ENCODE measurements around the gene ADARB1.
A peak's percentile ranks its signal among the peaks of the same experiment; 100 is the strongest.

ADARB1 gene

DNA sequence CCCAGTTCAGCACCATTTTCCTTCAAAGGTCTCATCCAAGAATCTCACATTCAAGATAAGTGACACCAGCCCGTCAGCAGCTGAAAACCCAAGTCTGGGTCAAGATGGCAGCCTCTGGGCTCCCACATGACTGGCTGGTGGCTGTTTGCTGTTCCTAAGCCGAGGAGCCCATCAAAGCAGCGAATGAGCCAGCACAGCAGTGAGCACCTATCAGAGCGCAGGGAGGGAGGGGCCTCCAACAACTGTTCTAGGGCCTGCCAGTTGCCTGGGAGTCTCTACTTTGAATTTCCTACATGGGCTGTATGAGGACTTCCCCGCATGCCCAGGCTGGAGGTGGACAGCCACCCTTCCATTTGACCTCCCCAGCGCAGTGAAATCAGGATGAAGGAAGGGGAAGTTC, 102.7 kb downstream of the ADARB1 start:
- DNase-seq, result no peak

- no peak for DNase-seq
Observed at GRCh38 chr21:45178070-45178608, 103.8 kb downstream of the ADARB1 start.

- DNase-seq, result no peak
Observed at GRCh38 chr21:45178971-45179370, 104.6 kb downstream of the ADARB1 start.

GRCh38 chr21:45179568-45180245, 105.3 kb downstream of the ADARB1 start:
- no peak for DNase-seq

GRCh38 chr21:45180246-45180599, 105.8 kb downstream of the ADARB1 start:
- no peak for DNase-seq

DNA sequence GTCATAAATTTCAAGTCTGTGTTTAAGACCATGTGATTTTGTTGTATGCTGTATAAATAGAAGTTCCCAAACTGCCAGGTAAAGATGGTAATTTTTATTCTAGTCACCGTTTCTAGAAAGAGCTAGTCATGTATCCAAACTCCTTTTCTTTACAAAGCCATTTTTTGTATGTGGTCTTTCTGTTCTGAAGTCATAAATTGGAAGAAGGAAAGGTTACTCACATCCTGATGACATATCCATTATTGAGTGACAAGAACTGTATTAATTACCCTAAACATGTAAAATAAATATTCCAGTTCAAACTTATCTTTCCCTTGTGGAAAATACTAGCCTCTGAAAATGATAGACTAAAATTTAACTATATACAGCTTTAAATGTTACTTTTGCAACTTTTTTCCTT, 108.6 kb downstream of the ADARB1 start:
- DNase-seq, result no peak

DNA sequence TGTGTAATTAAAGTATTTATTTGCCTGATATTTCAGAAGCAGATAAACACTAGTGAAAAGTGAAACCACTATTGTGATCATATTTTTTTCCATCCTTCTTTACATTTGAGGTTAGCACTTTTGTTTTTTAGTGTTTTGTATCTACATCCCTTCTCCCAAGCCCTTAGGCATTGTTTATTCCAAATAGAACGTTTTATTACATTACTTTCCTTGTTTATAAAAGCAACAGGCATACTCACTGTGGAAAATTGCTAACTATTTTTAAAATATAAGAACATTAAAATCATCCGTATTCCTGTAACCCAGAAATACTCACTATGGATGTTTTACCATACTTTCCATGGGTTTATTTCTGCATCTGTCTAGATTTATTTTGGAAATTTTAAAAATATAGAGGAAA, 109.5 kb downstream of the ADARB1 start:
- DNase-seq, result no peak

- DNase-seq, result no peak
Observed at GRCh38 chr21:45184869-45185268, 110.5 kb downstream of the ADARB1 start.

- no peak for DNase-seq
Observed at GRCh38 chr21:45186709-45187108, 112.3 kb downstream of the ADARB1 start.

DNA sequence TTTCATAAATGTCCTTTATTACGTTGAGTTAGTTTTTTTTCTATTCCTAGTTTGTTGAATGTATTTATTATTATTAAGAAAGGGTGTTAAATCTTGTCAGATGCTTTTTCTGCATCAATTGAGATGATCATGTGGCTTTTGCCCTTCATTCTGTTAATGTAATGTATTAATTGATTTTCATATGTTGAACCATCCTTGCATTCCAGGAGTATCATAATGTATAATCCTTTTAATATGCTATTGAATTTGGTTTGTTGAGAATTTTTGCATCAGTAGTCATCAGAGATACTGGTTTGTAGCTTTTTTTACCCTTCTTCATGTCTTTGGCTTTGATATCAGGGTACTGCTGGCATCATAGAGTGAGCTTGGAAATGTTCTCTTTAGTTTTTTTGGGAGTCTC, 113.3 kb downstream of the ADARB1 start:
- DNase-seq, result no peak

DNA sequence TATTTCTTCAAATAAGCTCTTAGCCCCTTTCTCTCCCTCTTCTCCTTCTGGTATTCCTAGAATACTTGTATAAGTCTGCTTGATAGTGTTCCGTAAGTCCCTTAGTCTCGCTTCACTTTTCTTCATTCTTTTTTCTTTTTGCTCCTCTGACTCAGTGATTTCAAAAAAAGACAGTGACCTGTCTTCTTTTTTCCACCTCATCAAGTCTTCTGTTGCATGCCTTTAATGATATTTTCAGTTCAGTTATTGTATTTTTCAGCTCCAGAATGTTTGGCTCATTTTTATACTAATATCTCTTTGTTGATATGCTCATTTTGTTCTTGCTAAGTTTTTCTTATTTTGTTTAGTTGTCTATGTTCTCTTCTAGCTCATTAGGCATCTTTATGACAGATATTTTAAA, 115.6 kb downstream of the ADARB1 start:
- DNase-seq, result no peak

- DNase-seq, result no peak
Observed at GRCh38 chr21:45192332-45192731, 118.0 kb downstream of the ADARB1 start.

DNA sequence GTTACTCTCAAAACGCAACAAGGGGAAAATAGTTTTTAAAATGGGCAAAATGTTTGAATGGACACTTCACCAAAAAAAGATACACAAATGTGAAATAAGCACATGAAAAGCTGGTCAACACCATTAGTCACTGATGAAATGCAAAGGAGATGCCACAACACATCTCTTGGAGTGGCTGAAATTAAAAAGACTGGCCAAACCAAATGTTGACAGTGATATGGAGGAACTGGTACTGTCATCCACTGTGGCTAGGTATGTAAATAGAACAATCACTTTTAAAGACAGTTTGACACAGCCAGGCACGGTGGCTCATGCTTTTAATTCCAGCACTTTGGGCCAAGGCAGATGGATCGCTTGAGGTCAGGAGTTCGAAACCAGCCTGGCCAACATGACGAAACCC, 122.2 kb downstream of the ADARB1 start:
- no peak for DNase-seq

DNA sequence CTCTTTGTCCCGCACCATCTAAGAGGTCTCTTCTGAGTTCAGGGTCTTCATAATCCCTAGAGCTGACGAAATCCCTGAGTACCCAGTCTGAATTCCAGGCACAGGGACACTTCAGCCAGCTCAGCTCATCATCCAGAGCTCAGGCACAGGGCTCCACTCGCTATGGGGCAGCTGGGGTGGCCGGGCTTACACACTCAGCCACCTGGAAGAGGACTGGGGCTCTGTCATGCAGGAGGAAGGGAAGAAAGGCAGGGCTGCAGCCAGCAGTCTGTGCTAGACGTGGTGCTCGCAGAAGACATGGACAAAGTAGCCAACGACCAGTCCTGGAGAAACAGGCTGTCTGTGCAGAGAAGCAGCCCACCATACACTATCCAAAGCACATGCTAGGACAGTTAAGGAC, 124.8 kb downstream of the ADARB1 start:
- DNase-seq, result no peak

DNA sequence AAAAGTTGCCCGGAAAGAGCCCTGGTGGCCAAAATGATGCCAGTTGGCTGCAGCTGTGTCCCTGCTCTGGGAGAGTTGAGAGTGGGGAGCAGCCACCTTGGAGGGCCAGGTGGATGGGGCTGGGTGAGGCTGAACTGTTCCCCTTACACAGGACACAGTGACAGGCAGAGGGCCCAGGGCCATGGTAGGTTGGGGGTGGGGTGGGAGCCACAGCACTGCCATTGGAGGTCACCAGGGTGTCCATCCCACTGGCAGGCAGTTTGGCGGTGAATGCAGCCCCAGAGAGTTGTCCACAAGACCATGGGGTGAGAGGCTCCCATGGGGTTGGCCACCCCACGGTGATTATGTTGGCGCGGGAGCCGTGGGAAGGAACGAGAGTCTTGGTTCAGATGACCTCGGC, 125.7 kb downstream of the ADARB1 start:
- no peak for DNase-seq

DNA sequence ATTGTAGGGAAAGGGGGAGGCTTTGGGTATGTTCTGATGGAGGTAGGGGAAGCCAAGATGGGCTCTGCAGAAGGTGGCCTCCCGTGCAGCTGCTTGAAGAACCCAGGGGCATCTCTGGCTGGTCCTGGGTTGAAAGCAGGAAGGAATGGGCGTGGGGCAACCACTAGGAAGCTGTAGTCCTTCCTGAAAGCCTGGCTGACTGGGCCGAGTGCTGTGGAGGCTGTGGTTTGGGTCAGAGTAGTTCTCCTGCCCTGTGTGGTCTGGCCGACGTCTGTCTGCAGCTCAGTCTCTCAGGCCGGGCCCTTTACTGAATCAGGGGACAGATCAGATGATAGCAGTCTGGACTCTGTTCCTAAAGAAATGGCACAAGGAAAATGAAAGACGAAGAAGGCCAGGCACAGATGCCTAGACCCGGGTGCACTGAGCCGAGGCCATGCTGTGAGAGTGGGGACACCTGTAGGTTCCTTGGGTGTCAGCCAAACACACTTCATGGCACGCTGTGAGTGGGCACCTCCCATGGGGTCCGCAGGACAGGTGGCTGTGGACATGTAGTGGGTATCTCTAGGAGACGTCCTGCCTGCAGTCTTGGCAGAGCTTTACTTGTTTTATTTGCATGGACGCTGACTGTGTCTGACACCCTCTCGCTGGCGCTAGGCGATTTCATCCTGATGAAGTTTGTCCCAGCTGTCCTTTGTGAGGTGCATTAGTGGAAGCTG, 126.4 kb downstream of the ADARB1 start:
- peak in 2 of 3 donors; percentile 15 for DNase-seq

DNA sequence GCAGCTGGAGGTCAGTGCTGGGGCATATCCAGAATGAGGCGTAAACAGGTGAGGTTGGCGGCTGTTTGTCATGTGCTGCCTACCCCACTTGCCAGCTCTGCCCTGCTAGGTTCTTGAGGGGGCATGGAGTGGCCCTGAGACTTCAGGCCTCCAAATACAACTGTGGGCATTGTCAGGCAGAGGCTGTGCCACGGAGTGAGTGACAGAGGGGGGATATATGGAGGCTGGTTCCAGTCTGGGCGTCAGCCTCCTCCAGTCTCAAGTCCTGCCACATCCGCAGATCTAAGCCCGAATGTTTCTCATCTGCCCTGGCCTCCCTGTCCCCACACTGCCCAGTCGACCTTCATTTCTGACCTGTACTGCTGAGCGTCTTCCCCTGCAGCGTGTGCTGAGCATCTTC, 128.0 kb downstream of the ADARB1 start:
- DNase-seq, result no peak

DNA sequence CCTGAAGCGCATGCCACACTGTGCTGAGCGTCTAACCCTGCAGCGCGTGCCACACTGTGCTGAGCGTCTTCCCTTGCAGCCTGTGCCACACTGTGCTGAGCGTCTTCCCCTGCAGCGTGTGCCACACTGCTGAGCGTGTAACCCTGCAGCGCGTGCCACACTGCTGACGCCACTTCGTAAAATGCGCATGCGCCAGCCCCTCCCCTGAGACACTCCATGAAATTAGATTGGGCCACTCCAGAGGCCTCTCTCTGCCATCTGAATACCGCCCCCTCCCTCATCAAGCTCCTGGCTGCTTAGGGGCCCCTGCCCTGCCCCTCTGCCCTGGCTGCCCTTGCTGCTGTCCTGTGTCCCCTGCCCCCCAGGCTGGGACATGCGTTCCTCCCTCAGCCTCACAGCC, 128.5 kb downstream of the ADARB1 start:
- no peak for DNase-seq

DNA sequence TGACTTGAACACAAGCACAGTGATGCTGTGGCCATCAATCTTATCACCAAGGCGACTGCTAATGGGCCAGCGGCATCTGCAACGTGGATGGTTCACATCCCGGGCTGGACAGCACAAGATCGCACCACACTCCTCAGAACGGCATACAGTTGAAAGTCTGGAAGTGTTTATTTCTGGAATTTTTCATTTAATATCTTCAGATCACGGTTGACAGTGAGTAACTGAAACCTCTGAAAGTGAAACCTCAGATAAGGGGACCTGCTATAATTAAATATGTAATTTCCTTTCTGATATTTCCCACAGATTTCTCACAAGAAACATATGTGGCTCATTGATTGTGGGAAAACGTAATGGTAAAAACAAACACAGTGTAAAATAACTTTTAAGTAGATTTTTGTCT, 129.6 kb downstream of the ADARB1 start:
- no peak for DNase-seq

DNA sequence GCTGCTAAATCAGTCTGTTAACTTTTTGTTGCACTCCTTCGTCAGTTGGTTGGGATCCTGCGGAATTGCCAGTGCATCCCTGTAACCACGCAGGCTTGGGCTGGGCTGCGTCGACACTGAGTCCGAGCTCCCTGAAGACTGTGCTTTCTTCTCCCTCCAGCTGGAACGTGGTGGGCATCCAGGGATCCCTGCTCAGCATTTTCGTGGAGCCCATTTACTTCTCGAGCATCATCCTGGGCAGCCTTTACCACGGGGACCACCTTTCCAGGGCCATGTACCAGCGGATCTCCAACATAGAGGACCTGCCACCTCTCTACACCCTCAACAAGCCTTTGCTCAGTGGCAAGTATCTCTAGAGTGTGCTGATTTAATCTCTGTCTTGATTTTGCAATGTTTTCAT, 130.0 kb downstream of the ADARB1 start:
- no peak for DNase-seq

DNA sequence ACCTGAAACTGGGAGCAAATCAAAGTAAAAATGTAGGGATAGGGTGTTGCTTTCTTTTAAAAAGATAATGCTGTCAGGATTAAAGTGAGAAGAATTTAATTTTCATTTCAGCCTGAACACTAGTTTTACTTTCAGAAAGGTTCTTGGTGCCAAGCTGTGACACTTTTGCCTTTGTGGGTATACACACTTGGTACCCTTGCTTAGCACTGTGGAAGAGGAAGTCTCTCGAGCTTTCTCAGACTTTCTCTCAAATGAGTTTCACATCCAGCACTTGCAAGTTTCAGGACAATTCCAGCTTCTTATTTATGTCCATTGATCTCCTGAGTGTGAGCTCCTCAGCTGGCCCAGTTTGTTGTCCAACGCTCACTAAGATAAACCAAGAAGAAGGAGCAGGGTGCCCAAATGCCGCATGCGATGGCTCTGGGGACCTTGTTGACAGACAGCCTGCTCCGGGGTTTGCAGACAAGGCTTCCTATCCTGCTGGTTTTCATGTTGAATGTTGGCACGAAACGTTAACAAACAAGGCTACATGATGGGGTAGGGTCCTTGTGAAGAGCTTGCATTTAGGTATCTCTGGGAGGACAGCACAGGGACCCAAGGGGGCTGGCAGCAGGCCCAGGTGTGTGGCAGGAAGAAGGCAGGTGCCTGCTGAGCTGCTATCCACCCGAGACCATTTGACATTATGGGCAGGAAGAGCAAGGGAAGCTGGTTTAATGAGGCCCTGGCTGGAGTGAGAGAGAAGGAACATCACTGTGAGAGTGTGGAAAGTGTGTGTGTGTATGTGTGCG, 133.7 kb downstream of the ADARB1 start:
- DNase-seq, result peak in 2 of 3 donors; percentile 16 to 29

DNA sequence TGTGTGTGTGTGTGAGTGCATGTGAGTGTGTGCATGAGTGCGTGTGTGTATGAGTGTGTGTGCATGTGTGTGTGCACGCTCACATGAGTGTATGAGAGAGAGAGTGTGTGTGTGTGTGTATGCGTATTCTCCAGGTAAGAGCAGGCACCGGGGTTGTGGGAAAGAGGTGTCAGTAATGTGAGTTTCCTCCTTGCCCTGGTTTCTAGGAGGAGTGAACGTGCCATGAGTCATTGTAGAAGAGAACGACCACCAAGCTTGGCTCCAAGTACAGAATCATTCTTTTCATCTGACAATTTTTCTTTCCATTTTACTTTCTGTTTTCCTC, 134.2 kb downstream of the ADARB1 start:
- peak in 1 of 3 donors; percentile 5 for DNase-seq

DNA sequence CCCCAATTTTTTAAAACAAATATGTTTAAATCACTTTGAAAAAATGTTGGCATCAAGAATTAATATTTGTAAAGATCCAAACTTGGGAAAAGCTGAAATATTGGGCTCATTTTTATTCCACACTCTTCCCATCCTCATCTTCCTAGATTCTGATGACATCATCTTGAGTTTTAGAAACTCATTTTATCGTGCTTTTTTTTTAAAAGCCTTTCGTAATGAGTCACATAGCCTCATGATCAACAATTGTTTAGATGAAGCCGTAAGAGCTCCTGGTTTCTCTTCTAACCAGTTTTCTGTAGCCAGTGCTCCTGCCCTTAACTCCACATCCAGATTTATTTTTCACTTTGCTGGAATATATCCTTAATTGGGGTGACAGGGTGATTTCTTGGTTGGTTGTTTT, 134.7 kb downstream of the ADARB1 start:
- peak; percentile 37 to 70 (median 67) for DNase-seq
